Kasumi-1 (cell line): ENCODE results near the gene TMEM255B.
"Not testable (repeated sequence)": the region's sequence is repeated elsewhere in the genome, so short reads cannot be mapped to it uniquely, and the experiment has no call there.

Source experiments
- DNase-seq, 2 experiments: peaks; one replicate each; lab custom pipeline; 2025; lab: John Stamatoyannopoulos, UW

The TMEM255B gene

DNA sequence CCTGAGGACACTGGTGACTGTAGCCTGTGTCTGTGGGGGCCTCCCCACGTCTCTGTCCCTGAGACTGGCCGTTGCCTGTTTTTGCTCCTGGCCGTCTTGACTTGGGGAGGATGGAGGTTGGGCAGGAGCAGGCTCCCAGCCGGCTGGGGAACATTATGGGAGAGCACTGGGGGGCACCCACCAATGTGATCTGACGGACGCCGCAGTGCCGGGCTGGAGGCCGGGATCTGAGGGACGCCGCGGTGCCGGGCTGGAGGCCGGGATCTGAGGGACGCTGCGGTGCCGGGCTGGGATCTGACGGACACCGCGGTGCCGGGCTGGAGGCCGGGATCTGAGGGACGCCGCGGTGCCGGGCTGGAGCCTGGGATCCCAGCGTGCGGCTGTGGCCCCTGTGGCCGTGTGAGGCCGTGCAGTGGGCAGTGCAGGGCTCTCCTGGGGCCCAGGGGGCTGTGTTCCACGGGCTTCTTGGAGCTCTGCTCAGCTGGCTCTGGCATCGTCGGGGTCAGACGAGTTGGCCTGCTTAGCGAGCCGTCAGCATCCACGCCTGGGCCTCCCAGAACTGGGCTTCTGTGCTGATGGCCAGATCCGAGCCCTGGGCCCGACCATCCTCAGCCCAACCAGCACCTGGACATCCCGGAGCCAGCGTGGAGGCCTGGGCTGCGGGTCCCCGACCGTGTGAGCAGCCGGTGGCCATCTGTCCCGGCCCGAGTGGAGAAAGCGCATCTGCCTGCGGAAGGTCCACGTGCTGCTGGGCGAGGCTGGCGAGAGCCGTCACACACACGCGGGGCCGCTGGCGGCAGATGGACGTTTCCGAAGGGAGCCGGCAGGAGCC, 59.0 kb downstream of the TMEM255B start:
- no peak for DNase-seq

GRCh38 chr13:113818700-113819295, 59.8 kb downstream of the TMEM255B start:
- DNase-seq, result no peak

DNA sequence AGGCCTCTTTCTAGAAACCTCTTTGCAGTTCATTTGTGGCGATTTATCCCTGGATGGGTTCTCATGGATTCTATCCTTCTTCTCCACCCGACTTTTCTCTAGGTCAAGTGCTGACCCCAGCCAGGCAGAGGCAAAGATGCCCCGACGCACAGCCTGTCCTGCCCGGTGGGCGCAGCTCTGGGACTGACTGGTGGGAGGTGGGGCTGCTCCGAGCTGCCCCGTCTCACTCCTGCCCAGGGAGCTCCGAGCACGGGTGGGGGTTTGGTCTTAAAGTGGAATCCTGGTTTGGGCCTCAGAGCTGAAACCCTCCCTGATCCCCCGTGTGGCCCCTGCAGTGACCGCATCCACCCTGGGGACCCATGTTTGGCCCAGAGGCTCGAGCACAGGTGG, 60.3 kb downstream of the TMEM255B start:
- DNase-seq, result no peak

DNA sequence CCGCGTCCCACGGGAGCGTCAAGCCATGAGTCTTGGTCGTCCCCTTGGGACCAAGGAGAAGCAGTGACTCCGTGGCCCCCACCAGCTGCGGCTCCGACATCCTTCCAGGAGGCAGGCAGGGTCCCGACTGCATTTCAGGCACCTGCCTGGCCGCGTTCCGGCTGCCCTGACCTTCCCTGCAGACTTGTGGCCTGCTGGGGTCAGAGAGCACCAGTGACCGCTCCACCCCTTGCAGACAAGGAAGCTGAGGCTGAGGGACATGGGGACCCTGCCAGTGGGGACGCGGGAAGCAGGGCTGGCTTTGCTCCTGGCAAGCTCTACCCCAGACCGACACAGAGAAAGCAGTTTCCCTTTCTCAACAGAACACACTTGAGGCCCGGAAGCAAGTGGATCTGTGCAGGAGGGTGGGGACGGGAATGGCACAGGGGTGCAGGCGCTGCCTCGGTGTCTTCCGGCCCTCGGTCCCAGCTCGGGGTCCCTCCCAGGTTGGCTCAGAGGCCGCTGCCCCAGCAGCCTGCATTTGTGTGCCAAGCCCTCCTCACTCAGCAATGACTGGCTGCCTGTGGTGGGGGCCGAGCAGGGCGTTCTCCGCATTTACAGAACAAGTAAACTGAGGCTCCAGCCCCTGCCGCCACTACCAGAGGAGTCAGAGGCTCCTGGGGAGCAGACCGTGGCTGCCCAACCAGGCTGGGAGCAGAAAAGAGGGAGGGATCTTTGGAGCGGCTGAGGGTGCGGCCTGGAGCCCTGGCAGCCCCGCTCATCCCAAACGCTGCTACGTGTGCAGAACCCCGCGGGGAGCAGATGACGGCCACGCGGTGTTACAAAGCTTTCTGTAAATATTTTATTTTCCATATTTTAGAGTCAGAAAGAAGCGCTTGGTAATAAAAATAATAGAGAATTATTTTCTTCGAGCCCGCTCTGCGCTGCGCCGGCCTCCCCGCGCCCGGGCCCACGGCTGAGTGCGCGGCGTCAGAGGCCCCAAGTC, 61.0 kb downstream of the TMEM255B start:
- no peak for DNase-seq

DNA sequence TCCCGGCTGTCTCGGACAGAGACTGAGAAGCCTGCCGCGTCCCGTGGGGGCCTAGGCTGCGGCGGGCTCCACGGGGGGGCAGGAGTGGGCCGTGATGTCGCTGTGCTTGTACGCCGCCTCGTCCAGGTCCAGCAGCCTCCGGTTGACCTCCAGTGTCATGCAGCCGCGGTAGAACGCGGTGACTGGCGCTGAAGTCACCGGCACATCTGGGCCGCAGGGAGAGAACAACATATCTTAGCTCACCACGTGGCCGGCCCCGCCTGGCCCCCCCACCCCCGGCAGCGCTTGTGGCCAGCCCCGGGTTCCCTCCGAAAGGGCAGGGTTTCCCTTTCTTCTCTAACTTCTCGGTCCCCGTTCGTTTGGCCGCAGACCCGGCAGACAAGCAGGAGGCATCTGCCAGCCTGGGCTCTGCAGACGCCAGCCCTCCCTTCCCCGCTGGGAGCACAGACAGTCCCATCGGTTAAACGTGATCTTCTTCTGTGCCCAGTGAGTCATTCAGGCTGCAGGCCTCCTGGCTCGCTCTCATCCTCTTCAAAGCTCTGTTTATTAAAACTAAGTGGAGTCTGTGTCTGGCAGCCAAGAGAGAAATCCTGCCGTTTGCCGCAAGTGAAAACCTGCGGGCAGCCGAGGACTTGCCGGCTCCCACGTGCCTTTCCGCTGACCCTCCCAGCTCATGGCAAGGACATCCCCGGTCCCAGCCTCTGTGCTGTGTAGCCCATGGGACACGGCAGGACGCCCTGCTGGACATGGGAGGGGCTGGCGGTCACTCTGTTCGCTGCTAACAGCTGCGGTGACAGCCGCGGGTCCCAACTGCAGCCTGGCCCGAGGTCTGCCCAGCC, 62.0 kb downstream of the TMEM255B start:
- DNase-seq, result no peak

DNA sequence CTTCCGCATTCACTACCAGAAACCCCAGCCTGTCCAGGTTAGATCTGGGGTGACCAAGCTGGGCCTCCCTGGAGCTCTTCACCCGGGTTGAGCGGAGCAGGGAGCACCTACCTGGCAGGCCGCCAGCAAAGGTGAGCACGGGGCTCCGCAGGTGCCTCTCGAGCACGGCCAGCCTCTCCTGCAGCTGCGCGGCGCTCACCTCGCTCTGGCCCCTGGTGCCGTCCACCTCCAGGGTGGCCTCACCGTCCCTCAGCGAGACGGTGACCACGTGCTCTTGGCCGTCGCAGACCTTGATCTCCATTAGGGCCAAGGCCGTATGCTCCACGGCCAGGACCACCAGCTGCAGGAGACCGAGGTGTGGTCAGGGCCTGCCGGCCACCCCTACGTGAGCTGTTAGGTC, 62.8 kb downstream of the TMEM255B start:
- no peak for DNase-seq

GRCh38 chr13:113822266-113822665, 63.2 kb downstream of the TMEM255B start:
- DNase-seq, result no peak

- no peak for DNase-seq
Observed at GRCh38 chr13:113822956-113823744, 64.1 kb downstream of the TMEM255B start.

- no peak for DNase-seq
Observed at GRCh38 chr13:113823771-113824170, 64.7 kb downstream of the TMEM255B start.

DNA sequence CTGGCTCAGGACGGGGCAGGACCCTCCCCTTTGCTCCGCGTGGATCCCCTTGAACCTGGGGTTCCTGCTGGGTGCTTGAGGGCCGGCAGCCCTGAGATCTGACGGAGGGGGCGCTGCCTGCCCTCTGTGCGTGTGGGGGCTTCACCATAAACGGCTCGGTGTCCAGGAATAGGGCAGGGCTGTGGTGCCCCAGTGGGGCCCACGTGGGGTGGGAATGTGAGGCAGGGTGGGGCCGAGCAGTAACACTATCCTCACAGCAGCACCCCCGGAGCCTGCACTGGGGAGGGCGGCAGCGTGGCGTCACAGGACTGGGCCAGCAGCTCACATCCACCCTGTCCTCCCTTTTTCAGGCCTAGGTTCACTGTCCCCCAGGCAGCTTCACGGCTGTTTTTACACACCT, 66.8 kb downstream of the TMEM255B start:
- no peak for DNase-seq

- not testable (repeated sequence) for DNase-seq
Observed at GRCh38 chr13:113826446-113826845, 67.4 kb downstream of the TMEM255B start.

GRCh38 chr13:113827021-113827420, 68.0 kb downstream of the TMEM255B start:
- DNase-seq, result no peak

DNA sequence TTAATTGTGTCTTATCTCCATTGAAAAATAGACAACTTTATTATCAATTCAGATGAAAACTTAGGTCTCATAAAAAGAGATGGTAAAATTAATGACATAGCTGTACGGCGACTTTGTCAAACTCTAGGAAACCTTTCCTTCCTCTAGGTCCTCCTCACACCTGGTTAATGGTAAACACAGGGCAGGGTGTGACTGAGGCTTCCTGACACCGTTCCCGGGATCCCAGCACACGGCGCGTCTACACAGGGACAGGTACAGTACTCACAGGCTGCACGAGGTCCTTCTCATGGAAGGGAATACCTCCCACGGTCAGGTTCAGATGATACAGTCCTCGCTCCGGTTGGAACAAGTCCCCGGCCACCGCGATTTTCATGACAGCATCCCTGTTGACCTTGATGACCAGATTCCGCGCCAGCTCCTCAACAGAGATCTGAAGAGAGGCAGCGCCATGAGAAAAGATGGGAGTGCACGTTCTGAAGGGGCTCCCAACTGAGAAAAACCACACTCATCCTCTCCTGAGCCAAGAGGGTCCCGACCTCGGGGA, 69.3 kb downstream of the TMEM255B start:
- no peak for DNase-seq

DNA sequence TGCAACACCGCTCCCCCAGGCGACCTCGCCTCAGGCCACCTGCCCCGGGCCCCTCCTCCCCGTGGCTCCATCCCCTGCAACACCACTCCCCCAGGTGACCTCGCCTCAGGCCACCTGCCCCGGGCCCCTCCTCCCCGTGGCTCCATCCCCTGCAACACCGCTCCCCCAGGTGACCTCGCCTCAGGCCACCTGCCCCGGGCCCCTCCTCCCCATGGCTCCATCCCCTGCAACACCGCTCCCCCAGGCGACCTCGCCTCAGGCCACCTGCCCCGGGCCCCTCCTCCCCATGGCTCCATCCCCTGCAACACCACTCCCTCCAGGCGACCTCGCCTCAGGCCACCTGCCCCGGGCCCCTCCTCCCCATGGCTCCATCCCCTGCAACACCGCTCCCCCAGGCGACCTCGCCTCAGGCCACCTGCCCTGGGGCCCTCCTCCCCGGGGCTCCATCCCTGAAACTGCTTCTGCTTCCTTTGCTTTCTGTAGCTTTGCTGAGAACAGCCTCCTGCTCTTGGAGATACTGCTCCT, 71.5 kb downstream of the TMEM255B start:
- not testable (repeated sequence) for DNase-seq

DNA sequence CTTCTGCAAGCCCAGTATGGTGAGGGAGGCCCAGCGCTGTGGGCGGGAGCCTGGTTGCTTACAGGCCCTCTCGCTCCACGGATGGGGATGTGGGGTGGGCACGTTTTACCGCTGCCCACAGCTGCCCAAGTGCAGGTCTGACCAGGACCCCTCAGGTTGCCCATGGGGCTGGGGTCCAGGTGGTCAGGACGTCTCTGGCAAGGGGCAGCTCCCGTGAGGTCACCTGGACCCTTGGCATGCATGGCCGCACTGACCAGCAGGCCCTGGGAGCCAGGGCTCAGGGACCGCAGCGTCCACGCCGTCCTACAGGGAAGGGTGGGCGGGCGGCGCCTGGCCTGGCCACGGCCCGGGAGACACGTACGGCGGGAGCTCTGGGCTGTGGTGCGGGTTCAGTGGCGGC, 72.0 kb downstream of the TMEM255B start:
- no peak for DNase-seq

- DNase-seq, result no peak
Observed at GRCh38 chr13:113832205-113832604, 73.2 kb downstream of the TMEM255B start.

GRCh38 chr13:113832631-113833030, 73.6 kb downstream of the TMEM255B start:
- no peak for DNase-seq

GRCh38 chr13:113833111-113833830, 74.2 kb downstream of the TMEM255B start:
- DNase-seq, result no peak

DNA sequence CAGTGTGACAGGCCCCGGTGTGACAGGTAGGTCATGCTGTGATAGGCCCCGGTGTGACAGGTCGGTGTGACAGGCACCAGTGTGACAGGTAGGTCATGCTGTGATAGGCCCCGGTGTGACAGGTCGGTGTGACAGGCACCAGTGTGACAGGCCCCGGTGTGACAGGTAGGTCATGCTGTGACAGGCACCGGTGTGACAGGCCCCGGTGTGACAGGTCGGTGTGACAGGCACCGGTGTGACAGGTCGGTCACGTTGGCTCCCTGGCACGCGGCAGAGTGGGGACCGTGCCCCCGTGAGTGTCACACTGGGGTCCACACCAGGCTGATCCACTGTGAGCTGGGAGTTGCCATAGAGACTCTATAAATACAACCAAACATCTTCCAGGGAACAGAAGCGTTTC, 75.0 kb downstream of the TMEM255B start:
- not testable (repeated sequence) for DNase-seq
